RWPE1 (cell line): ENCODE data around the gene PCDHB15.
"Not testable (repeated sequence)": the region's sequence is repeated elsewhere in the genome, so short reads cannot be mapped to it uniquely, and the experiment has no call there.

Experiments used
- CTCF ChIA-PET: fragments of 350-600 bp; sonication (Branson Sonifier 250); formaldehyde crosslinking; extraction: SDS; loops from one replicate; lab custom pipeline; 2021; lab: Yijun Ruan, JAX
- POLR2A ChIA-PET: fragments of 400-600 bp; formaldehyde crosslinking; extraction: SDS; loops from one replicate; lab custom pipeline; 2020; ENCODE audit warnings: antibody characterized with exemption; ENCODE audit not compliant: low non-redundant PET; lab: Yijun Ruan, JAX
- DNase-seq: peaks from one replicate; pipeline ENCODE4 v3.0.0; 2012; ENCODE audit warnings: low spot score
- H3K27ac ChIP-seq: fragments of 450-650 bp; 2 replicates; pipeline ENCODE4 v1.5.1; 2017
- CTCF ChIP-seq: fragments of 450-650 bp; conservative IDR thresholded peaks from 2 replicates; pipeline ENCODE4 v1.5.1; 2017; ENCODE audit warnings: low read depth, mild to moderate bottlenecking

PCDHB15 gene

DNA sequence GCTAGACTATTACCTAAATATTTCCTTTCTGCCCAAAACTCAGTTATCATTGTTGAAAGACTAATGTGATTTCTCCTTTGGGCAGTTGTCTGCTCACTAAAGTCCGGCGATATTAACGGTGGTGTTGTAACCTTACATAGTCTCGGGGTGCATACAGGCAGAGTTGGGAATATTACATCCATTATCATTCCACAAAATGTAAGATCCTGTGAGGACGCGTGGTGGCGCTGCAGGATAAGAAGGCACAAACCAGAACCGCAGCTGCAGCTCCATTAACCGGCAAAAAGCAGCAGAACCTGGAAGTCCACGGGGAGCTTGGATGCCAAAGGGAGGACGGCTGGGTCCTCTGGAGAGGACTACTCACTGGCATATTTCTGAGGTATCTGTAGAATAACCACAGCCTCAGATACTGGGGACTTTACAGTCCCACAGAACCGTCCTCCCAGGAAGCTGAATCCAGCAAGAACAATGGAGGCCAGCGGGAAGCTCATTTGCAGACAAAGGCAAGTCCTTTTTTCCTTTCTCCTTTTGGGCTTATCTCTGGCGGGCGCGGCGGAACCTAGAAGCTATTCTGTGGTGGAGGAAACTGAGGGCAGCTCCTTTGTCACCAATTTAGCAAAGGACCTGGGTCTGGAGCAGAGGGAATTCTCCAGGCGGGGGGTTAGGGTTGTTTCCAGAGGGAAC lies 31.4 kb upstream of the PCDHB15 start, which contains the start of gene PCDHB13:
Gene PCDHB13, plus strand, starts transcription at position 264 of the 684 bp plus-strand sequence. Its CDS starts 205 bp downstream, at position 469.
- H3K27ac ChIP-seq, DNase-seq, POLR2A ChIA-PET: not testable (repeated sequence)
- CTCF ChIA-PET, result interaction anchor here (0.7 to 1.2 kb wide), 6 partner anchors 17 to 1986 kb away, joined by 3 read pairs; no protein-coding TSS in a partner anchor
- peak; percentile 66 for TF ChIP-seq CTCF

GRCh38 chr5:141214583-141214982 lies 30.6 kb upstream of the PCDHB15 start:
- DNase-seq, POLR2A ChIA-PET, H3K27ac ChIP-seq, CTCF ChIA-PET: not testable (repeated sequence)

GRCh38 chr5:141215504-141215903 lies 29.7 kb upstream of the PCDHB15 start:
- H3K27ac ChIP-seq, POLR2A ChIA-PET: not testable (repeated sequence)

DNA sequence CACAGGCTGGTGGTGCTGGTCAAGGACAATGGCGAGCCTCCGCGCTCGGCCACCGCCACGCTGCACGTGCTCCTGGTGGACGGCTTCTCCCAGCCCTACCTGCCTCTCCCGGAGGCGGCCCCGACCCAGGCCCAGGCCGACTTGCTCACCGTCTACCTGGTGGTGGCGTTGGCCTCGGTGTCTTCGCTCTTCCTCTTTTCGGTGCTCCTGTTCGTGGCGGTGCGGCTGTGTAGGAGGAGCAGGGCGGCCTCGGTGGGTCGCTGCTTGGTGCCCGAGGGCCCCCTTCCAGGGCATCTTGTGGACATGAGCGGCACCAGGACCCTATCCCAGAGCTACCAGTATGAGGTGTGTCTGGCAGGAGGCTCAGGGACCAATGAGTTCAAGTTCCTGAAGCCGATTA lies 29.2 kb upstream of the PCDHB15 start:
- POLR2A ChIA-PET, H3K27ac ChIP-seq, CTCF ChIA-PET, DNase-seq: not testable (repeated sequence)

More at GRCh38 chr5:141215504-141215903, 29.7 kb upstream of the PCDHB15 start:
- DNase-seq, CTCF ChIA-PET: not testable (repeated sequence)

- no peak within 1 kb of the TSS for H3K27ac ChIP-seq
- TF ChIP-seq CTCF, result peak; percentile 57; the same call in 1 of the 2 replicates
- POLR2A ChIA-PET, result no interaction called here
- DNase-seq, result peak; percentile 60
- CTCF ChIA-PET, result interaction anchor here (0.6 to 2.9 kb wide), 26 partner anchors 11 to 1043 kb away, joined by 3 to 12 read pairs (median 4); partner anchors contain the start of genes PCDHB10, PCDHB11, PCDHGA2 and PCDHGB3
These were observed 21.9 kb upstream of the PCDHB15 start, which contains the start of gene PCDHB14 for GRCh38 chr5:141223112-141223783. Gene PCDHB14, plus strand, starts transcription at chr5:141223343. Its CDS starts 163 bp downstream, at chr5:141223506.

DNA sequence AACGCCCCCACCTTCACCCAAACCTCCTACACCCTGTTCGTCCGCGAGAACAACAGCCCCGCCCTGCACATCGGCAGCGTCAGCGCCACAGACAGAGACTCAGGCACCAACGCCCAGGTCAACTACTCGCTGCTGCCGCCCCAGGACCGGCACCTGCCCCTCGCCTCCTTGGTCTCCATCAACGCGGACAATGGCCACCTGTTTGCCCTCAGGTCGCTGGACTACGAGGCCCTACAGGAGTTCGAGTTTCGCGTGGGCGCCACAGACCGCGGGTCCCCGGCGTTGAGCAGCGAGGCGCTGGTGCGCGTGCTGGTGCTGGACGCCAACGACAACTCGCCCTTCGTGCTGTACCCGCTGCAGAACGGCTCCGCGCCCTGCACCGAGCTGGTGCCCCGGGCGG lies 20.4 kb upstream of the PCDHB15 start:
- CTCF ChIA-PET, result interaction anchor here (2.9 kb wide), 1 partner anchor 300 kb away, joined by 12 read pairs; no protein-coding TSS in a partner anchor
- H3K27ac ChIP-seq, DNase-seq, POLR2A ChIA-PET: not testable (repeated sequence)

DNA sequence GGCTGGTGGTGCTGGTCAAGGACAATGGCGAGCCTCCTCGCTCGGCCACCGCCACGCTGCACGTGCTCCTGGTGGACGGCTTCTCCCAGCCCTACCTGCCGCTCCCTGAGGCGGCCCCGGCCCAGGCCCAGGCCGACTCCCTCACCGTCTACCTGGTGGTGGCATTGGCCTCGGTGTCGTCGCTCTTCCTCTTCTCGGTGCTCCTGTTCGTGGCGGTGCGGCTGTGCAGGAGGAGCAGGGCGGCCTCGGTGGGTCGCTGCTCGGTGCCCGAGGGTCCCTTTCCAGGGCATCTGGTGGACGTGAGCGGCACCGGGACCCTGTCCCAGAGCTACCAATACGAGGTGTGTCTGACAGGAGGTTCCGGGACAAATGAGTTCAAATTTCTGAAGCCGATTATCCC lies 19.8 kb upstream of the PCDHB15 start:
- DNase-seq, H3K27ac ChIP-seq, POLR2A ChIA-PET: not testable (repeated sequence)
- CTCF ChIA-PET, result interaction anchor here (0.6 kb wide), 2 partner anchors 356 to 428 kb away, joined by 3 read pairs; partner anchors contain the start of gene PCDHA11

DNA sequence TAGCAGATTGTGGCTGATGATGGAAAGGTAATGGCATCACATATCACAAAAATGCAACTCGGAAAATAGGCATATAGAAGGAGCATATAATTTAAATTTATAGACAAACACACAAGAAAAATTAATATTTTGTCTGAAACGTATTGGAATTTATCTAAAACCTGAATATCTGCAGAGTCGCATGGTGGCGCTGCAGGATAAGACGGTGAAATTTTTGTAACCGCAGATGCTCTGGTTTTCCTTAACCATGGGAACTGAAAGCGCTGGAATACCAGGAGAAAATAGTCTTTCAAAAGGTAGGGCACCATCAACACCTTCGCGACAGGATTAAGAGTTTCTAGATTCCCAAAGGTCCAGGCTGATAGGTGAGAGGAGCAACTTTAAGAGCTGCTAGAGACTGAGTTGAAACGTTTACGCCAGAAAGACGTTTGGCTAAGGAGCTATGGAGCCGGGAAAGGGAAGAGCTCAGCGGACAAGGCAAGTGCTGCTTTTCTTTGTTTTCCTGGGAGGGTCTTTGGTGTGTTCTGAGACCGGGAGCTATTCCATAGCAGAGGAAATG lies 11.0 kb upstream of the PCDHB15 start:
- TF ChIP-seq CTCF, result peak; percentile 67
- POLR2A ChIA-PET, result no interaction called here
- no peak overlapping the region for H3K27ac ChIP-seq
- no peak for DNase-seq
- CTCF ChIA-PET, result interaction anchor here (0.6 to 1.5 kb wide), 7 partner anchors 11 to 924 kb away, joined by 3 to 6 read pairs (median 4); partner anchors contain the start of genes PCDHB12 and PCDHB14

DNA sequence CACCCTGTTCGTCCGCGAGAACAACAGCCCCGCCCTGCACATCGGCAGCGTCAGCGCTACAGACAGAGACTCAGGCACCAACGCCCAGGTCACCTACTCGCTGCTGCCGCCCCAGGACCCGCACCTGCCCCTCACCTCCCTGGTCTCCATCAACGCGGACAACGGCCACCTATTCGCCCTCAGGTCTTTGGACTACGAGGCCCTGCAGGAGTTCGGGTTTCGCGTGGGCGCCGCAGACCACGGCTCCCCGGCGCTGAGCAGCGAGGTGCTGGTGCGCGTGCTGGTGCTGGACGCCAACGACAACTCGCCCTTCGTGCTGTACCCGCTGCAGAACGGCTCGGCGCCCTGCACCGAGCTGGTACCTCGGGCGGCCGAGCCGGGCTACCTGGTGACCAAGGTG lies 9.3 kb upstream of the PCDHB15 start:
- H3K27ac ChIP-seq, POLR2A ChIA-PET, CTCF ChIA-PET, DNase-seq: not testable (repeated sequence)
